T47D (cell line): ENCODE results near the gene TGFB2.

Source experiments
- DNase-seq, 2 experiments: peaks; one replicate each; pipeline versions ENCODE4 v3.0.0 to v3.0.0-alpha.2; 2011 to 2012; ENCODE audit warnings: low read depth in 1 of 2, low spot score in 1 of 2
- JUND ChIP-seq: IDR thresholded peaks from 2 replicates; pipeline ENCODE4 v1.6.1; 2012; ENCODE audit warnings: low read depth
- in situ Hi-C: cut with HindIII; loops from 2 replicates; pipeline ENCODE4 v1.10.0; 2016; ENCODE audit warnings: low sequenced_read_pairs, low pct_unique_long_range_greater_than_20kb

Gene TGFB2

GRCh38 chr1:218408942-218409341 is 63.8 kb downstream of the TGFB2 start:
- in situ Hi-C loops: no loop called here
- DNase-seq: no peak
- no peak for TF ChIP-seq JUND

GRCh38 chr1:218409946-218410510 is 64.9 kb downstream of the TGFB2 start:
- in situ Hi-C loops: no loop called here
- TF ChIP-seq JUND: no peak
- no peak for DNase-seq

GRCh38 chr1:218411101-218411500 is 66.0 kb downstream of the TGFB2 start:
- in situ Hi-C loops: no loop called here
- TF ChIP-seq JUND: no peak

GRCh38 chr1:218412171-218412570 is 67.0 kb downstream of the TGFB2 start:
- DNase-seq: no peak
- no peak for TF ChIP-seq JUND
- in situ Hi-C loops: no loop called here

More at GRCh38 chr1:218411101-218411500, 66.0 kb downstream of the TGFB2 start:
- DNase-seq: no peak

- TF ChIP-seq JUND: no peak
- in situ Hi-C loops: no loop called here
- DNase-seq: no peak
These were observed 68.0 kb downstream of the TGFB2 start for GRCh38 chr1:218413179-218413578.

- in situ Hi-C loops: no loop called here
- DNase-seq: no peak
- no peak for TF ChIP-seq JUND
These were observed 69.1 kb downstream of the TGFB2 start for GRCh38 chr1:218414060-218414728.

- no peak for DNase-seq
- in situ Hi-C loops: no loop called here
- no peak for TF ChIP-seq JUND
These were observed 70.6 kb downstream of the TGFB2 start for GRCh38 chr1:218415726-218416125.

- TF ChIP-seq JUND: no peak
- DNase-seq: no peak
- in situ Hi-C loops: no loop called here
These were observed 76.4 kb downstream of the TGFB2 start for GRCh38 chr1:218421531-218421930.

GRCh38 chr1:218424502-218424901 is 79.4 kb downstream of the TGFB2 start:
- no peak for TF ChIP-seq JUND
- no peak for DNase-seq
- in situ Hi-C loops: no loop called here

GRCh38 chr1:218425647-218426342 is 80.7 kb downstream of the TGFB2 start:
- in situ Hi-C loops: no loop called here
- DNase-seq: no peak
- TF ChIP-seq JUND: no peak

- in situ Hi-C loops: no loop called here
- no peak for TF ChIP-seq JUND
- no peak for DNase-seq
These were observed 81.2 kb downstream of the TGFB2 start for GRCh38 chr1:218426343-218426657.

- in situ Hi-C loops: no loop called here
- TF ChIP-seq JUND: no peak
- no peak for DNase-seq
These were observed 84.2 kb downstream of the TGFB2 start for GRCh38 chr1:218429301-218429700.

- in situ Hi-C loops: no loop called here
- no peak for DNase-seq
- no peak for TF ChIP-seq JUND
These were observed 85.2 kb downstream of the TGFB2 start for GRCh38 chr1:218430346-218430745.
